IPS-18a (cell line): Measurements from ENCODE around the gene HRAS.

ENCODE experiments used
- H3K27ac ChIP-seq: one replicate; pipeline ENCODE4 v1.5.1; 2013; ENCODE audit warnings: low read length
- H3K27me3 ChIP-seq: one replicate; pipeline ENCODE4 v1.6.1; 2013; ENCODE audit warnings: mild to moderate bottlenecking, low read length; ENCODE audit not compliant: control insufficient read depth, insufficient read depth
- H3K36me3 ChIP-seq: one replicate; pipeline ENCODE4 v1.6.1; 2013; ENCODE audit warnings: low read depth, low read length; ENCODE audit not compliant: control insufficient read depth
- H3K4me1 ChIP-seq: one replicate; pipeline ENCODE4 v1.6.1; 2013; ENCODE audit warnings: low read depth, low read length; ENCODE audit not compliant: control insufficient read depth
- H3K4me3 ChIP-seq: one replicate; pipeline ENCODE4 v1.5.1; 2013; ENCODE audit warnings: low read length
- H3K9ac ChIP-seq: one replicate; pipeline ENCODE4 v1.6.1; 2013; ENCODE audit warnings: mild to moderate bottlenecking, low read length, moderate library complexity
- H3K9me3 ChIP-seq: one replicate; pipeline ENCODE4 v1.6.1; 2013; ENCODE audit warnings: low read depth, low read length; ENCODE audit not compliant: control insufficient read depth

HRAS gene

GRCh38 chr11:506238-506994 lies 29.0 kb downstream of the HRAS start:
- H3K4me3 ChIP-seq = peak overlapping the region; percentile 86
- peaks cover 7% of the 10 kb centered on the region for H3K4me1 ChIP-seq
- peaks cover under 1% of the 10 kb centered on the region for H3K36me3 ChIP-seq
- H3K27me3 ChIP-seq = no peaks in the 10 kb centered on the region
- peak overlapping the region; percentile 80 for H3K27ac ChIP-seq
- H3K9ac ChIP-seq = peak overlapping the region; percentile 88
- no peaks in the 10 kb centered on the region for H3K9me3 ChIP-seq

DNA sequence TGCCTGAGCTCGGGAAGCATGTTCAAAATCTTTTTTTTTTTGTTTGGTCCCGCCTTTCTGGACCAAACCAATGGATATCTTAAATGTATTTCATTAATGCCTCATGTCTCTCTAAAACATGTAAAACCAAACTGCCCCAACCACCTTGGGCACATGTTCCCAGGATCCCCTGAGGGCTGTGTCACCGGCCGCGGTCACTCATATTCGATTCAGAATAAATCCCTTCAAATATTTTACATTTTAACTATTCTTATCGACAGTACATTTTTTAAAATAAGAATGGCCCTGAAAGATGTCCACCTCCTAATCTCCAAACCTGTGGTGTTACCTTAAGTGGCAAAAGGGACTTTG lies 30.4 kb downstream of the HRAS start:
- peaks cover 11% of the 10 kb centered on the region for H3K36me3 ChIP-seq
- H3K4me3 ChIP-seq = no peak overlapping the region
- peaks cover 7% of the 10 kb centered on the region for H3K4me1 ChIP-seq
- H3K27ac ChIP-seq = no peak overlapping the region
- H3K9me3 ChIP-seq = no peaks in the 10 kb centered on the region
- H3K27me3 ChIP-seq = no peaks in the 10 kb centered on the region
- H3K9ac ChIP-seq = no peak overlapping the region

DNA sequence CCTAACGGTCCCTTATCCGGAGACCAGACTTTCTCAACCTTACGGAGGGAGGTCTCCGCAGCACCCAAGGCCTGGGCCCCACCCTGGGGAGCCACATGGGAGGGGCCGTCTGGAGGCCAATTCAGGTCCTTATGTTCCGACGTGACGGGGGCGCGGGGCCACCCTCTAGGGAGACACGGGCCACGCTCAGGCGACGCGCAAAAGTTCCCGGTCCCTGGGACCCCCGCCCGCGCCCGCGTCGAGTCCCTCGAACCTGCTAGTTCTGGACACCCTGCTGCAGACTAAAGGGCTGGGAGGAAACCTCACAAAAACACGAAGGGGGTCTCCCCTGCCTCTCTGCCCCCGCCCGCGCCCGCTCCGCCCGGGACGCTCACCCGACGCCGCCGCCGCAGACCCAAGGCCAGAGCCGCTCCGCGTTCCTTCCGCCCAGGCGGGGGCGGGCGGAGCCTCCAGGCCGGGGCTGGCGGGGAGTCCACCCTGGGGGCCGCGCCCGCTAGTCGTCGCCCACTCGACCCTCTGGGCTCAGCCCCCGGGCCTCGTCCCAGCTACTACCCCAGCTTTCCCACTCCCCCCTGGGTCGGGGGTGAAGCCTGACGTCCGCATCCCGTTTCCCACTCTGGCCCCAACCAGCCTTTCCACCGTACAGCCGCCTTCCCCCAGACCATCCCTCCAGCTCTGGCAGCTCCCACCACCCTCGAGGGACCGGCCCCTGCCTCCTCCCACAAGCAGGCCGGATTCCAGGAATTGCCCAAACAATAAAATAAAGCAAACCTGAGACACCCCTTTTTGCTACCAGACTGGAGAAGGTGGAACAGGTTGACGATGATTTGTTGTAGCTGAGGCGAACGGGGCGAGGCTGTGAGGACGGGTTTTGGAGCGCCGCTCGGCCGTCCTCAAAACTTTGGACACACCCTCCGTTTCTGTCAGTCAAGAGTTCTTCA lies 31.1 kb downstream of the HRAS start:
- Histone ChIP-seq H3K9ac (no peak overlapping the region), H3K4me1 (peaks cover 7% of the 10 kb centered on the region), H3K27me3 (no peaks in the 10 kb centered on the region), H3K4me3 (no peak overlapping the region), H3K36me3 (peaks cover 17% of the 10 kb centered on the region), H3K27ac (no peak overlapping the region), H3K9me3 (no peaks in the 10 kb centered on the region)

DNA sequence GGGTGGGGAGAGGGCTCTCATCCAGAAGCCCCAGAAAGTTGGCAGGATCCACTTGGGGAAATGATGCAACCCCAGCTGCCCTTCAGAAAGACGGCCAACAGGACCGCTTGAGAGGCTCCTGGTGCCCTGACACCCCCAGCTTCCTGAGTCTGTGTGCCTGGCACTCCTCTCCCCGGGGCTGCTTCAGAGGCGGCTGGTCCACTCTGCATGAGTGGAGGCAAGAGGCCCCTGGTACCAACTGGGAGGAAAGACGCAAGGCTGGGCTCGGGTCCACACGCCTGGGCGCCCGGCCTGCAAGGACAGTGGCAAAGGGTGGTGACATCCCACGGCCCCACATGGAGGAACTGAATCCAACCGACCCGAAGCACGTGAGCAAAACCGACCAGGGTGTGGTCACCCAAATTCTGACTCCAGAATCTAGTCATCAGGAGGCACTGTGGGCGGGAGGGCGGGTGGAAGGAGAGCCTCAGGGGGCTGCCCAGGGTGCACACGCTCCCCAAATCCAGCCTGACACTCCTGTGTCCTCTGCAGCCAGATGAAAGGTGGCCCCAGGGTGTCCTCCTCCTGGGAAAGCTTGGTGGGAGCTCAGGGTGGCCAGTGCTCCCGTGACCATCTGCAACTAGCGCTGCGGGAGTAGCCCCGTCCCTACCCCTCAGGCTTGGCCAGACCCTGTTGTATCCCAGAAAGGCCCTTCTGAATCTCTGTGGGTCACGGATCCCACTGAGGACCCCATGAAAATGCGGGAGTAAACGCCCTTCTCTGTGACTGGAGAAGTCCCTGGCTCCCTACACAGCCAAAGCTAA lies 32.0 kb downstream of the HRAS start:
- Histone ChIP-seq H3K9me3 (no peaks in the 10 kb centered on the region), H3K27me3 (no peaks in the 10 kb centered on the region), H3K9ac (no peak overlapping the region), H3K36me3 (peaks cover 18% of the 10 kb centered on the region), H3K27ac (no peak overlapping the region), H3K4me3 (no peak overlapping the region), H3K4me1 (peaks cover 7% of the 10 kb centered on the region)

DNA sequence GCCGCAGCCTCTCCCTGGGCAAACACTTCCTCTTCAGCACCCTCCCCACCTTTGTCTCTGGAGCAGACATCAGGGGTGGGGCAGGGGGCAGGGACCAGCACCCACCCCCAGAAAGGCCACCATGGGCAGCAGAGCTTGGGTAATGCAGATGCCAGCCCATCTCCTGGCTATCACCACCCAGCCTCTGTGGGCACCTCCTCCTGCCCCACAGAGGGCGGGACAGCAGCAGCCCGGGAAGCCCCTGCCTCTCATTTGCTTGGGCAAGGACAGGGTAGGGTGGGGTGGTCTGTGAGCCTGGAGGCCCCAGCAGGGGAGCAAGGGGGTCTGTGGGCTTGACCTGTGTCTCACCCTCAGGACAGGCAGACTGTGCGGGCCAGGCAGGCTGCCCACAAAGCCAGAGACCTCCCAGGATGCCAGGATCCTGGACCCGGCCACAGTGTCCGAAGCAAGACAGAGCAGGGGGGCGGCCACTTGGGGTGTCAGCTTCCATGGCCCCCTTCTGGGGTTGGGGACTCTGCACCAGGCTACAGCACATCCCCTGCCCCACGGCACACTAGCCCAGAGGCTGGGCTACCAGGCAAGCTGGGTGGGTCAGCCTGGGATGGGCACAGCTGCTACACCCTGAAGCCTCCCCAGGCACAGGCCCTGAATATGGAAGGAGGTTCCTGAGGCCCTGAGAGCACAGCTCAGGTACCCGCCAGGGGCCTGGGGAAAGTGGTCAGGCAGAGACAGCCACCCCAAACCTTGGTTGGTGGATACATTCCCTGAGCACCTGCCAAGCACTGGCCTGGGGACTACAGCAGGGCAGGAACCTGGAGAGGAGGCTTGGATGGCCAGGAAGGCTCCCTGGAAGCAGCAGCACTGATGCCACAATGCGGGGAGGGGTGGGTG lies 32.8 kb downstream of the HRAS start:
- Histone ChIP-seq H3K27ac (no peak overlapping the region), H3K4me3 (no peak overlapping the region), H3K36me3 (peaks cover 26% of the 10 kb centered on the region), H3K4me1 (peaks cover 7% of the 10 kb centered on the region), H3K27me3 (no peaks in the 10 kb centered on the region), H3K9me3 (no peaks in the 10 kb centered on the region), H3K9ac (no peak overlapping the region)

DNA sequence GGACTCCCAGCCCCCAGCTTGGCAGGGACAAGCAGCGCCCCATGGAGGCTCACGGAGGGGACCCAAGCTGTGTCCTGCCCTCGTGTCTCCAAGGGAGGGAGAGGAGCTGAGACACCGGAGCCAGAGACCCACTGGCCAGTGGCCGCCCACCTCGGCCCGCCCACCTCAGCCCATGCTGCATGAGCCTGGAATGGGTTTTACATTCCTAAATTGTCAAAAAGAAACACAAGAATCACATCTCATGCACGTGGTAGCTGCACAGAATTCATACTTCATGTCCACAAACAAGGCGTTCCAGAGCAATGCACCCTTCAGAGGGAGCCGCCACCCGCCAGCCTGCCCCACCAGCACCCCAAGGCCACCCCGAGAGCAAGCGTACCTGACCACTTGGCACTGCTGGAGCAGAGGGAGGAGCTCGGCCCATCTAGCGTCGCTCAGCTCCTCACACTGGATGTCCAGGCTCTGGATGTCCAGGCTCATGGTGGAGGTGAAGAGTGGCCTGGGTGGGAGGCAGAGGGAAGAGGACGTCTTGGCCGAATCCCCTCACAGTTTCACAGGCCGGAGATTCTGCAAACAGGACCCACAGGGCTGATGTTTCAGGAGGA lies 33.6 kb downstream of the HRAS start:
- Histone ChIP-seq H3K27me3 (no peaks in the 10 kb centered on the region), H3K36me3 (peaks cover 33% of the 10 kb centered on the region), H3K9ac (no peak overlapping the region), H3K27ac (no peak overlapping the region), H3K9me3 (no peaks in the 10 kb centered on the region), H3K4me3 (no peak overlapping the region), H3K4me1 (peaks cover 7% of the 10 kb centered on the region)

- H3K9me3 ChIP-seq = no peaks in the 10 kb centered on the region
- no peaks in the 10 kb centered on the region for H3K27me3 ChIP-seq
- peaks cover 35% of the 10 kb centered on the region for H3K36me3 ChIP-seq
- H3K4me1 ChIP-seq = peaks cover 7% of the 10 kb centered on the region
- H3K4me3 ChIP-seq = no peak overlapping the region
- H3K9ac ChIP-seq = no peak overlapping the region
- H3K27ac ChIP-seq = no peak overlapping the region
Measured at GRCh38 chr11:501001-501682, 34.2 kb downstream of the HRAS start.

DNA sequence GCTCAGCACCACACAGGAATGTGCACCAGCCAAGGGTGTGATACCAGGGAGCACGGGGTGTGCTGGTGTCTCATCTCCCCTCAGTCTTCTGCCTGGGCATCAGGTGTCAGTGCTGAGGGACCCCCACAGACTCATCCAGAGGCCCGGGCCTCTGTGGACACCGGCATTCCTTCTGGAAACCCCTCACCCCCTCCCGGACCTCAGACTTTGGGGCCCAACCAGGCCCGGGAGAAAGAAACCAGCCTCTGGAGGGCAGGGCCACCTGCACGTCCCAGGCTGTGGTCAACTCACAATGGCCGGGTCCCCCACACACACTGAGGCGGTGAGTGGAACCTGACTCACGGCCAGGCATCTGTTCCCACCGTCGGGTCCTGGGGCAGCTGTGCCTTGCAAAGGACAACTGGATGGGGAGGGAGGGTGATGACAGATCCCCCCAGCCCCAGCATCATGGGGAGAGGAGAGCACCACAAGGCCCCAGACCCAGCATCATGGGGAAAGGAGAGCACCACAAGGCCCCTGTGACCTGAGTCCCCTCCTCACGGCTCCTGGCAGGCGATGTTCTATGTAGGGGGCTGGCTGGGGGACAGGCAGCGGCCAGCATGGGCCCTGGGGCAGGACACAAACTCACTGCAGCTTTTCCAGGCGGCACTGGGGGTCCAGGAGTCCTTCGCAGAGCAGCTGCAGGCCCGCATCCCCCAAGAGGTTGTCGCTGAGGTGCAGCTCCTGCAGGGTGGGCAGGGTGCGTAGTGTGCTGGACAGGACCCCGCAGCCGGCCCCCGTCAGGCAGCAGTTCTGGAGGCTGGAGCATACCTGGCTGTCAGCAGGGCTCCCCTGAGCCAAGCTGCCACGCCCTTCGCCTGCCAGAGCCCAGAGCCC lies 35.9 kb downstream of the HRAS start:
- no peak overlapping the region for H3K4me3 ChIP-seq
- no peak overlapping the region for H3K27ac ChIP-seq
- H3K27me3 ChIP-seq = no peaks in the 10 kb centered on the region
- H3K9ac ChIP-seq = no peak overlapping the region
- H3K36me3 ChIP-seq = peaks cover 35% of the 10 kb centered on the region
- H3K9me3 ChIP-seq = no peaks in the 10 kb centered on the region
- H3K4me1 ChIP-seq = no peaks in the 10 kb centered on the region

- Histone ChIP-seq H3K36me3 (peaks cover 35% of the 10 kb centered on the region), H3K27me3 (no peaks in the 10 kb centered on the region), H3K4me3 (no peak overlapping the region), H3K9ac (no peak overlapping the region), H3K9me3 (no peaks in the 10 kb centered on the region), H3K4me1 (no peaks in the 10 kb centered on the region), H3K27ac (no peak overlapping the region)
Measured at GRCh38 chr11:498297-499181, 36.8 kb downstream of the HRAS start.
